ENCODE measurements around the gene ZCCHC4. TPM values are rescaled to one million over a fixed set of nuclear protein-coding genes. Genes with fewer than 3 reads are reported as not detected.
"Not testable (repeated sequence)": the region's sequence is repeated elsewhere in the genome, so short reads cannot be mapped to it uniquely, and the experiment has no call there.

The ZCCHC4 gene
- total RNA-seq, 3 donors from 2014 or later = 14.2 to 18.9 (median 15.2) TPM

GRCh38 chr4:25346913-25347312, 34.3 kb downstream of the ZCCHC4 start:
- H3K36me3 Mint-ChIP-seq (ENCODE audit: insufficient read depth) = peaks cover 6% of the 10 kb centered on the region
- no peaks in the 10 kb centered on the region for H3K9me3 Mint-ChIP-seq
- no peaks in the 10 kb centered on the region for H3K4me1 Mint-ChIP-seq (ENCODE audit: low read depth)
- H3K27me3 Mint-ChIP-seq (ENCODE audit: low read depth) = no peaks in the 10 kb centered on the region
- DNase-seq (no peak), ATAC-seq (no peak)
- H3K4me3 Mint-ChIP-seq = no peak overlapping the region

GRCh38 chr4:25347473-25347872, 34.9 kb downstream of the ZCCHC4 start:
- H3K9me3 Mint-ChIP-seq = no peaks in the 10 kb centered on the region
- no peaks in the 10 kb centered on the region for H3K27me3 Mint-ChIP-seq (ENCODE audit: low read depth)
- DNase-seq (no peak), ATAC-seq (no peak)
- H3K36me3 Mint-ChIP-seq (ENCODE audit: insufficient read depth) = peaks cover 6% of the 10 kb centered on the region
- no peaks in the 10 kb centered on the region for H3K4me1 Mint-ChIP-seq (ENCODE audit: low read depth)
- H3K4me3 Mint-ChIP-seq = no peak overlapping the region

GRCh38 chr4:25347971-25348370, 35.4 kb downstream of the ZCCHC4 start:
- H3K4me1 Mint-ChIP-seq (ENCODE audit: low read depth) = no peaks in the 10 kb centered on the region
- no peak overlapping the region for H3K4me3 Mint-ChIP-seq
- DNase-seq (no peak), ATAC-seq (no peak)
- no peaks in the 10 kb centered on the region for H3K27me3 Mint-ChIP-seq (ENCODE audit: low read depth)
- no peaks in the 10 kb centered on the region for H3K9me3 Mint-ChIP-seq
- peaks cover 6% of the 10 kb centered on the region for H3K36me3 Mint-ChIP-seq (ENCODE audit: insufficient read depth)

DNA sequence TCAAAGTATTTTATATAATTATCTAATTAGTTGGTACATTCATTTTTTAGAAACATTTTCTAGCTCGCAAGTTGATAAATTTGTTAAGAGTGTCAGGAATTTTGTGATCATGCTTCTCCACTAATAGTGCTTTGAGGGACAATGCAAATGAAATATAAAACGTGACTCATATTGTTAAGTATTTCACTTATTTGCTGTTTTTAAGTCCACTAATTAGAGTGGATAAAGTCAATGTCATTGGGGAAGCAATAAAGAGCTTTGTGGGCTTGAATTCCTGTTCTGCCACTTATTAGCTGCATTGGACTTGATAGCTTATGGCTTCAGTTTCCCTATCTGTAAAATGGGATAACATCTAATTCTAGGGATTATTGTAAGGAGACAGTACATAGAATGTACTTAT, 38.0 kb downstream of the ZCCHC4 start:
- peaks cover 5% of the 10 kb centered on the region for H3K36me3 Mint-ChIP-seq (ENCODE audit: insufficient read depth)
- H3K27me3 Mint-ChIP-seq (ENCODE audit: low read depth) = no peaks in the 10 kb centered on the region
- no peaks in the 10 kb centered on the region for H3K4me1 Mint-ChIP-seq (ENCODE audit: low read depth)
- DNase-seq = no peak
- no peak for ATAC-seq
- H3K4me3 Mint-ChIP-seq = no peak overlapping the region
- H3K9me3 Mint-ChIP-seq = no peaks in the 10 kb centered on the region

DNA sequence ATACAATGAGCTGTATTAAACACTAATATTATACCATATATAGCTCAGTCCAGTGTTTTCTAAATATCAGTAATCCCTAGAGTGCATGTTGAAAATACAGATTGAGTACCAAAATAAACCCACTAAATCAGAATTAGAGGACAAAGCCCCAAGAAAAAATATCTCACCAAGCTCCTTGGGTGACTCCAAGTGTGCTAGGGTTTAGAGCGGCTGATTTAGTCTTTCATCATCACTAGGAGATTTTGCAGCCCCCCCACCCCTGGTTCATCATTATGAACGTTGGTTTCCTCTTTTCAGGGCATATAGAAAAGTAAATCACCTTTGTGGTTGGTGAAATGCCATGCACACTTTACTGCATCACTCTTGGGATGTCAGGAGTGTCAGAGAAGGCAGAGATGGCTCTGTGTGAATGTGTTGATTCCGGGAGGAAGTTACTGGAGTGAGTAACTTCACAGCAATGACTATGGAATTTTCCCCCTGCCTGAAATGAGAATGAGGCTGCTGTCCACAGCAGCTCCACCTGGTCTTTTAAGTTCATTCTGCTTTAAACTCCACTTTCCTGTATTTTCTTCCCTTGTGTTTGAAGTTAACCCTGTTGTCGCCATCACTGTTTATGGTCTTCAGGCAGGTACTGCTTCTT, 39.3 kb downstream of the ZCCHC4 start:
- Mint-ChIP-seq H3K9me3 (no peaks in the 10 kb centered on the region), H3K4me1 (ENCODE audit: low read depth) (no peaks in the 10 kb centered on the region), H3K36me3 (ENCODE audit: insufficient read depth) (peaks cover 7% of the 10 kb centered on the region), H3K27me3 (ENCODE audit: low read depth) (no peaks in the 10 kb centered on the region), H3K4me3 (no peak overlapping the region)
- DNase-seq (no peak), ATAC-seq (no peak)

GRCh38 chr4:25356068-25356467, 43.5 kb downstream of the ZCCHC4 start:
- peaks cover 17% of the 10 kb centered on the region for H3K36me3 Mint-ChIP-seq (ENCODE audit: insufficient read depth)
- H3K4me1 Mint-ChIP-seq (ENCODE audit: low read depth) = no peaks in the 10 kb centered on the region
- H3K9me3 Mint-ChIP-seq = no peaks in the 10 kb centered on the region
- no peaks in the 10 kb centered on the region for H3K27me3 Mint-ChIP-seq (ENCODE audit: low read depth)
- no peak for ATAC-seq
- DNase-seq = no peak
- no peak overlapping the region for H3K4me3 Mint-ChIP-seq

GRCh38 chr4:25358515-25359275, 46.1 kb downstream of the ZCCHC4 start:
- H3K4me1 Mint-ChIP-seq (ENCODE audit: low read depth) = no peaks in the 10 kb centered on the region
- ATAC-seq (no peak), DNase-seq (no peak)
- H3K9me3 Mint-ChIP-seq = no peaks in the 10 kb centered on the region
- H3K36me3 Mint-ChIP-seq (ENCODE audit: insufficient read depth) = peaks cover 19% of the 10 kb centered on the region
- no peak overlapping the region for H3K4me3 Mint-ChIP-seq
- no peaks in the 10 kb centered on the region for H3K27me3 Mint-ChIP-seq (ENCODE audit: low read depth)

DNA sequence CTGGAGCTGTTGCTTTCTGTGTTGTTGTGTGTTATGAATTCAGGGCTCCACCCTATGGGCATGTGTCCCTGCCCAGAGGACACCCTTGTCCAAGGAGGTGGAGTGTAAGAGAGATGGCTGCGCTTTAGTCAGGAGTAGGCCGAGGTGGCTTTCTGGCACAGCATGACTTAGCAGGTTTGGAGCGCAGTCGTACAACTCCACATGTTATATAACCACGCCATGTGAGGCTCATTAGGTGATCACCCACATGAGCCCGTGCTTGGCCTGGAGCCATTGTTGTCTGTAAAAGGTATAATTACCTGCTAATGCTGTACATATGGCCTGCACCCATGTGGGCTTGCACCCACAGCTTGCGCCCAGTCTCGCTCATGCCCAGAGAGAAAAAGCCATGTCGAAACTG, 48.7 kb downstream of the ZCCHC4 start:
- H3K36me3 Mint-ChIP-seq (ENCODE audit: insufficient read depth) = peaks cover 21% of the 10 kb centered on the region
- no peaks in the 10 kb centered on the region for H3K9me3 Mint-ChIP-seq
- H3K4me3 Mint-ChIP-seq = no peak overlapping the region
- DNase-seq (no peak), ATAC-seq (no peak)
- no peaks in the 10 kb centered on the region for H3K4me1 Mint-ChIP-seq (ENCODE audit: low read depth)
- no peaks in the 10 kb centered on the region for H3K27me3 Mint-ChIP-seq (ENCODE audit: low read depth)

DNA sequence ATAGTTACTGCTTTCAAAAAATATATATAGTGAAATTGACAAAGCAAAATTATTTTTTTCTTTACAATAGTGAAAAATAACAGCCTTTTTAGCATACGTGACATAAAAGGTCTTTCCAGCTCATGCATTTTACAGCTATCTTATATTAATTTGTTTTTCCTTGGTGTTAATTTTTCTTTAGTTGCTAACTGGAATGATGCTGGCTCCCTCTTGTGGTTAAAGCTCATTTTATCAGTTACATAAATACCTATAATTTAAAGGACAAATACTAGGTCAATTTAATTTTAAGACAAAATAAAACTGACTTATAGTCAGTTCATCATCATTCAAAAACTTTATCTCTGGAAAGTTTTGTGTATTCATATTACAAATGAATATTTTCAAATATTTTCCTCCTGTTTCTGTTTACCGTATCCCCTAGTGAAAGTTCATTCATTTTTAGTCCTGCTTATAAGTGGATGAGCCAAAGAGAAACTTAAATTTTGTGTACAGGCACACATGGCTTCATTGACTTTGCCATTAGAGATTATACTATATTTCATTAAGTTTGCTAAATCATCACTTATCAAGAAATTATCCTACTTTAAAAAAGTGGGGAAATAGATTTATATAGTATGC, 54.5 kb downstream of the ZCCHC4 start:
- no peak for DNase-seq
- H3K36me3 Mint-ChIP-seq (ENCODE audit: insufficient read depth) = peaks cover 12% of the 10 kb centered on the region
- H3K4me3 Mint-ChIP-seq = no peak overlapping the region
- H3K27me3 Mint-ChIP-seq (ENCODE audit: low read depth) = no peaks in the 10 kb centered on the region
- H3K4me1 Mint-ChIP-seq (ENCODE audit: low read depth) = no peaks in the 10 kb centered on the region
- no peak for ATAC-seq
- H3K9me3 Mint-ChIP-seq = no peaks in the 10 kb centered on the region

GRCh38 chr4:25367877-25368276, 55.3 kb downstream of the ZCCHC4 start:
- Mint-ChIP-seq H3K4me3 (no peak overlapping the region), H3K27me3 (ENCODE audit: low read depth) (no peaks in the 10 kb centered on the region), H3K9me3 (no peaks in the 10 kb centered on the region), H3K4me1 (ENCODE audit: low read depth) (no peaks in the 10 kb centered on the region), H3K36me3 (ENCODE audit: insufficient read depth) (peaks cover 12% of the 10 kb centered on the region)
- DNase-seq (no peak), ATAC-seq (no peak)

- no peaks in the 10 kb centered on the region for H3K9me3 Mint-ChIP-seq
- ATAC-seq (no peak), DNase-seq (no peak)
- H3K27me3 Mint-ChIP-seq (ENCODE audit: low read depth) = no peaks in the 10 kb centered on the region
- no peak overlapping the region for H3K4me3 Mint-ChIP-seq
- H3K36me3 Mint-ChIP-seq (ENCODE audit: insufficient read depth) = peaks cover 10% of the 10 kb centered on the region
- H3K4me1 Mint-ChIP-seq (ENCODE audit: low read depth) = no peaks in the 10 kb centered on the region
Observed at GRCh38 chr4:25368315-25368714, 55.7 kb downstream of the ZCCHC4 start.

DNA sequence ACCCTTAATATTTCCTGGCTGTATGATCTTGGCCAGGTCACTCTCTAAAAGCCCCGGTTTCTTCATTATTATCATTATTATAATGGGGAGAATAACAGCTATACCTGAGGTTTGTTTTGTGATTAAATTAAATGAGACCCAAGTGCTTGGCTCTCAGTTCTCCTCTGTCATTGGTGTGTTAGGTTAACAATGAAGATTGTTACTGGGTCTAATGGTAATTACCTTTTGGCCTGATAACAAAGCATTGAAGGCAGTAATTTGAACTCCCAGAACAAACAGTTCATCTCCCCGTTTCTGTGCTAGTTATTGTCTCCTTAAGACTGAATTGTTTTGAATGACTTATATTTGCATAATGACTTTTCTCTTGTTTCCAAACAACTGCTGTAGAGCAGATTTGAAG, 57.7 kb downstream of the ZCCHC4 start:
- Mint-ChIP-seq H3K4me3 (no peak overlapping the region), H3K36me3 (ENCODE audit: insufficient read depth) (peaks cover 7% of the 10 kb centered on the region), H3K27me3 (ENCODE audit: low read depth) (no peaks in the 10 kb centered on the region), H3K4me1 (ENCODE audit: low read depth) (no peaks in the 10 kb centered on the region), H3K9me3 (no peaks in the 10 kb centered on the region)
- no peak for DNase-seq
- ATAC-seq = no peak

GRCh38 chr4:25372549-25372948, 60.0 kb downstream of the ZCCHC4 start:
- not testable (repeated sequence) for H3K4me1 Mint-ChIP-seq (ENCODE audit: low read depth); DNase-seq; H3K36me3 Mint-ChIP-seq (ENCODE audit: insufficient read depth); H3K9me3 Mint-ChIP-seq; ATAC-seq; H3K27me3 Mint-ChIP-seq (ENCODE audit: low read depth); H3K4me3 Mint-ChIP-seq

DNA sequence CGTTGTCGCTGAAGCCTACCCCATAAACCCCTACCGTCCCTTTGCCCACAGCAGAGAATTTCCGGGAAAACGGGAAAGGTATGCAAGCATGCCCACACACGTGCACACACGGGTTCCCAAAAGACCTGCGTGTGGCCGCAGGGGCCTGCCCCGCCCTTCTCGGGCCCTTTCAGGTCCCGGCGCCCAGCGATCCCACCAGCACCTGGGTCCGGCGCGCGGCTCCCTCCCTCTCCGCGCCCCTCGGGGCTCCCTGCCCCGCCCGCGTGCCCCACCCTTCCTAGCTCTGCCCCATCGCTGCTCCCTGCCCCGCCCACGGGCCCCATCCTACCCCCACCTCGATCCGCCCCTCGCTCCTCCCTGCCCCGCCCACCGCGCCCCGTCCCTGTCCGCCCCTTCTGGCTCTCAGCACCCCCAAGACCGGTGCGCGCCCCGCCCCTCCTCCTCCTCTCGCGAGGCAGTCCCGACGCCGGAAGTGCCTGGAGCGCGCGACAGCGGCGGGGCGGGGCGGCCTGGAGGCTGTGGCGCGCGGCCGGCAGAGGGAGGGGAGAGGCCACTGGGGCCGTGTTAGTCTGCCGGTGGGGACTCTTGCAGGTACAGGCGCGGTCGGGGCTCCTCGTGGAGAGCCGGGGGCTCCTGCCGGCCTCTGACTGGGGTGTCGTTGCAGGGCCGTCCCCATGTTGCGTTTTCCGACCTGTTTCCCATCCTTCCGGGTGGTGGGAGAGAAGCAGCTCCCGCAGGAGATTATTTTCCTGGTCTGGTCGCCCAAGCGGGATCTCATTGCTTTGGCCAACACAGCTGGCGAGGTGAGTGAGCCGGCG, 64.4 kb downstream of the ZCCHC4 start, which contains the start of gene ANAPC4:
Gene ANAPC4 (plus strand): TSS at position 510 of the 818 bp plus-strand sequence. CDS start 165 bp downstream, at position 675.
- no peak within 1 kb of the TSS for H3K4me3 Mint-ChIP-seq
- H3K9me3 Mint-ChIP-seq = no peaks in the 10 kb centered on the region
- peaks cover 9% of the 10 kb centered on the region for H3K36me3 Mint-ChIP-seq (ENCODE audit: insufficient read depth)
- DNase-seq = peak; percentile 99
- ATAC-seq = peak; percentile 97
- peaks cover 8% of the 10 kb centered on the region for H3K4me1 Mint-ChIP-seq (ENCODE audit: low read depth)
- no peaks in the 10 kb centered on the region for H3K27me3 Mint-ChIP-seq (ENCODE audit: low read depth)
